Nephron progenitor cell (in vitro differentiated cells): ENCODE data around the gene C2CD4B.

Experiments used
- DNase-seq: peaks from one replicate; pipeline ENCODE4 v3.0.0; 2021
- H3K27ac Mint-ChIP-seq: 2 replicates; pipeline ENCODE4 v1.8.0; 2021; ENCODE audit warnings: mild to moderate bottlenecking, moderate library complexity, mixed read lengths
- H3K27me3 Mint-ChIP-seq: 2 replicates; pipeline ENCODE4 v1.8.0; 2021; ENCODE audit warnings: mild to moderate bottlenecking, low read depth, mixed read lengths; ENCODE audit not compliant: poor library complexity
- H3K36me3 Mint-ChIP-seq: 2 replicates; pipeline ENCODE4 v1.8.0; 2021; ENCODE audit warnings: low read depth, mixed read lengths
- H3K4me1 Mint-ChIP-seq: 2 replicates; pipeline ENCODE4 v1.8.0; 2021; ENCODE audit warnings: mixed read lengths
- H3K4me3 Mint-ChIP-seq: 2 replicates; pipeline ENCODE4 v1.8.0; 2021; ENCODE audit warnings: mild to moderate bottlenecking, moderate library complexity, mixed read lengths
- H3K9me3 Mint-ChIP-seq: 2 replicates; pipeline ENCODE4 v1.8.0; 2021; ENCODE audit warnings: mild to moderate bottlenecking, moderate library complexity, mixed read lengths
- TF ChIP-seq, protein P1 (sequence below): fragments of 200-600 bp; sonication (generic); IDR thresholded peaks from 2 replicates; pipeline ENCODE4 v1.5.0; 2021; ENCODE audit warnings: antibody characterized with exemption

C2CD4B gene

DNA sequence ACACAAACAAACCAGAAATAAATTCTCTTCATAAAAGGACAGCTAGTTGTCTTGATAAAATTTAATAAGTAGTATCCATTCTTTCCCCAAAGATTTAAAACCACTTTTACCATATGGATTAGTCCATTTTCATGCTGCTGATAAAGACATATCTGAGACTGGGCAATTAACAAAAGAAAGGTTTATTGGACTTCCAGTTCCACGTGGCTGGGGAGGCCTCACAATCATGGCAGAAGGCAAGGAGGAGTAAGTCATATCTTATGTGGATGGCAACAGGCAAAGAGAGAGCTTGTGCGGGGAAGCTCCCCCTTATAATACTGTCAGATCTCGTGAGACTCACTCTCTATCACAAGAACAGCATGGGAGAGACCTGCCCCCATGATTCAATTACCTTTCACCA, 38.7 kb downstream of the C2CD4B start:
- H3K36me3 Mint-ChIP-seq = no peaks in the 10 kb centered on the region

DNA sequence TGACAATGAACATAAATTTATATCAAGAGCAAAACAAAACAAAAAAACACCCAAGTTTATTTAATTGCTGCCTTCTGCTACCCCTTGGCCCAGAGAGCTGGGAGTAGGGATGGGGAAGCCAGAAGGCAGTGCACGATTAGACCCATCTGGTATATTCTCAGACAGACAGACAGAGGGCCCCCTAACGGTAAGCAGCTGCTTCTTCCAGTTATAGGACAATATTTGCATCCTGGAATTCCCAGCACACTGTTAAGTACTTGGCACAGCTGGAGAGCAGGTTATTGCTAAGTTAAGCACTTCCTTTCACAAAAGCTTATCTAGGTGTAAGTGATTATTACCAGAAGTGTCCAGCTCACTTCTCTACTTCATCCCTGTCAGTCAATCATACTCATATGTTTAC, 39.3 kb downstream of the C2CD4B start:
- no peaks in the 10 kb centered on the region for H3K4me1 Mint-ChIP-seq
- TF ChIP-seq, protein P1, sequence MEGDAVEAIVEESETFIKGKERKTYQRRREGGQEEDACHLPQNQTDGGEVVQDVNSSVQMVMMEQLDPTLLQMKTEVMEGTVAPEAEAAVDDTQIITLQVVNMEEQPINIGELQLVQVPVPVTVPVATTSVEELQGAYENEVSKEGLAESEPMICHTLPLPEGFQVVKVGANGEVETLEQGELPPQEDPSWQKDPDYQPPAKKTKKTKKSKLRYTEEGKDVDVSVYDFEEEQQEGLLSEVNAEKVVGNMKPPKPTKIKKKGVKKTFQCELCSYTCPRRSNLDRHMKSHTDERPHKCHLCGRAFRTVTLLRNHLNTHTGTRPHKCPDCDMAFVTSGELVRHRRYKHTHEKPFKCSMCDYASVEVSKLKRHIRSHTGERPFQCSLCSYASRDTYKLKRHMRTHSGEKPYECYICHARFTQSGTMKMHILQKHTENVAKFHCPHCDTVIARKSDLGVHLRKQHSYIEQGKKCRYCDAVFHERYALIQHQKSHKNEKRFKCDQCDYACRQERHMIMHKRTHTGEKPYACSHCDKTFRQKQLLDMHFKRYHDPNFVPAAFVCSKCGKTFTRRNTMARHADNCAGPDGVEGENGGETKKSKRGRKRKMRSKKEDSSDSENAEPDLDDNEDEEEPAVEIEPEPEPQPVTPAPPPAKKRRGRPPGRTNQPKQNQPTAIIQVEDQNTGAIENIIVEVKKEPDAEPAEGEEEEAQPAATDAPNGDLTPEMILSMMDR = no peak
- H3K9me3 Mint-ChIP-seq = peaks cover 16% of the 10 kb centered on the region
- H3K4me3 Mint-ChIP-seq = no peak overlapping the region
- H3K36me3 Mint-ChIP-seq = no peaks in the 10 kb centered on the region
- no peak overlapping the region for H3K27ac Mint-ChIP-seq
- no peak for DNase-seq
- H3K27me3 Mint-ChIP-seq = no peaks in the 10 kb centered on the region

More for the DNA sequence above, 38.7 kb downstream of the C2CD4B start:
- H3K27me3 Mint-ChIP-seq = no peaks in the 10 kb centered on the region
- TF ChIP-seq, protein P1 = no peak
- DNase-seq = no peak
- no peak overlapping the region for H3K4me3 Mint-ChIP-seq
- H3K4me1 Mint-ChIP-seq = no peaks in the 10 kb centered on the region
- peaks cover 16% of the 10 kb centered on the region for H3K9me3 Mint-ChIP-seq
- H3K27ac Mint-ChIP-seq = no peak overlapping the region

DNA sequence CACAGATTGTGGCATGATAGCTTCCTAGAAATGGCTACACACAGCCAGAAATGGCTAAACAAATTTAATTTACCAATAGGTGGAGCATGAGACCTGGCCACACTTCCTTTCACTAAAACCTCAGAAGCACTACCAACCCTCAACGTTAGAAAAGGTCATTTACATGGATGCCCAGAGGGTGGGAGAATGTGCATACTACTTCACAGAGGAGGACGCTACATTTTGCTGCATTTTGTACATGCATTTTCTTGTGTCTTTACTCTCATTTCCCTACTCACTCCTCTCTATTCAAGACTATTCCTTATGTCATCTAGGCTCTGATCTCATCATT, 40.1 kb downstream of the C2CD4B start:
- Mint-ChIP-seq H3K4me3 (no peak overlapping the region), H3K27ac (no peak overlapping the region)

DNA sequence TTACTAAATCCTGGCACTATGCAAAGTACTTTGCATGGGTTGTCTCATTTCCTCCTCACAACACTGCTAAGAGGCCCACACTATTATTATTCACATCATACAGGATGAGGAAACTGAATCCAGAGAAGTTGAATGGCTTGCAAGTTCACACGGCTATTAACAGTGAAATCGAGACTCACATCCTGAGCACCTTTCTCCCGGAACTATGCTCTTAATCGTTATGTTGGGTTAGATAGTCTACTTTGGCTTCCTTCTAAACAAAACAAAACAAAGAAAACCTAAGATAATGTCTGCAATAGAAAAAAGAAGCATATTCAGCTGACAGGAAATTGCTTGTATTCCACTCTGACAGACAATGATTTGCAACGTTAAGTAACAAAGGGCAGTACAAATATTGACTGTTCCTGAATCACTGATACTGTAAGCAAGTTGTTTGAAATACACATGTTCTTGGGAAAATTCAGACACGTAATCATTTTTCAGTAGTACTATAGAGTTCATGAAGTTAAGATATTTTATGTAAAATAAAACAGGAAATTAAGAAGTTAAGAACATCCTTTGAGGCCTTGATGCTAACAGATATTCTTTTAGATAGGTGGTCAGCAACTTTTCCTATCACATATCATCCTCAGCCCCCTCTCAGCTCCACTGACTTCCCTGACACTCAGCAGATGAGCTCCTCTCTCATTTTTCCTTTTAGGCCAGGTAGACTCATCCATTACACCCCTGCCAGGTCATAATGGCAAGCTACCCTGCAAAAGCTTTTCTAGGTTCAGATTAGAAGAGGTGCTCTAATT, 40.7 kb downstream of the C2CD4B start:
- H3K4me3 Mint-ChIP-seq = no peak overlapping the region
- no peak overlapping the region for H3K27ac Mint-ChIP-seq
- TF ChIP-seq, protein P1 = no peak
- no peak for DNase-seq
- H3K4me1 Mint-ChIP-seq = peaks cover 7% of the 10 kb centered on the region
- H3K36me3 Mint-ChIP-seq = no peaks in the 10 kb centered on the region
- peaks cover 16% of the 10 kb centered on the region for H3K9me3 Mint-ChIP-seq
- H3K27me3 Mint-ChIP-seq = no peaks in the 10 kb centered on the region

More for the DNA sequence above, 40.1 kb downstream of the C2CD4B start:
- TF ChIP-seq, protein P1 = no peak
- Mint-ChIP-seq H3K36me3 (no peaks in the 10 kb centered on the region), H3K27me3 (no peaks in the 10 kb centered on the region), H3K9me3 (peaks cover 16% of the 10 kb centered on the region), H3K4me1 (peaks cover 2% of the 10 kb centered on the region)
- no peak for DNase-seq

DNA sequence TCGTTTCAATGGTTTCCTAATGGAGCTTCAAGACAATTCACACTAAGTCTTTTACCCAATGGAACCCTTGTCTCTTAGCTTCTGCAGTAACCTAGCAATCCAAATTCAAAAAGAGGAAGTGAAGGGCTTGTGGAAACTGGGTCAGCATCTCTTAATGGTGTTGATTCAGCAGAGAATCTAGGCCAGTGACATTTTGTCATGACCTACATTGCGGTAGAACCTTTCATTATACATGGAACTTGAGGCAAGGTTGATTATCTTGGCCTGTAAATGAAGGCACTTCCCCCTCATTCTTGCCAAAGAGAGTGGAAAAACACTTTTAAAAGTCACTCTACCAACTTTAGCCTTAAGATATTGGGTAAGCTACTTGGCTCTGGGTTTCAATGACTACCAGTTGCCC, 42.8 kb downstream of the C2CD4B start:
- Mint-ChIP-seq H3K27me3 (no peaks in the 10 kb centered on the region), H3K9me3 (peaks cover 13% of the 10 kb centered on the region), H3K36me3 (no peaks in the 10 kb centered on the region), H3K27ac (no peak overlapping the region), H3K4me3 (no peak overlapping the region), H3K4me1 (peaks cover 14% of the 10 kb centered on the region)
- DNase-seq = no peak
- TF ChIP-seq, protein P1 = no peak
